Pancreas (tissue), 10 donors: ENCODE results near the gene NFKBIL1. TPM values are rescaled to one million over a fixed set of nuclear protein-coding genes. Genes with fewer than 3 reads are reported as not detected.
A peak's percentile ranks its signal among the peaks of the same experiment; 100 is the strongest.

Experiments
- ATAC-seq, 4 donors: fragments of 200-7000 bp; cut with Tn5 transposase; one replicate each; pipeline versions ENCODE4 v1.8.0 to v1.9.1; 2020; ENCODE audit warnings: mild to moderate bottlenecking in 4 of 4, moderate library complexity in 4 of 4
- DNase-seq, 6 donors: peaks; one replicate each; pipeline ENCODE4 v3.0.0-alpha.2; 2020
- FAIRE-seq: peaks from 2 replicates; lab custom pipeline; 2012; peaks lifted over from hg19 to GRCh38; lab: Jason Lieb, UNC
- H3K27ac ChIP-seq, 4 donors: fragments of 200-600 bp; sonication (generic); 1 replicate in 3 of 4; 2 replicates in 1 of 4; pipeline versions ENCODE4 v1.5.0 to v1.8.0; 2020
- H3K27me3 ChIP-seq, 4 donors: fragments of 200-600 bp; one replicate each; pipeline ENCODE4 v1.8.0; 2021
- H3K36me3 ChIP-seq, 3 donors: fragments of 200-600 bp; sonication (generic) in 1 of 3; one replicate each; pipeline versions ENCODE4 v1.5.0 to v1.8.0; 2020 to 2021
- H3K4me1 ChIP-seq, 3 donors: fragments of 200-600 bp; one replicate each; pipeline ENCODE4 v1.8.0; 2021
- H3K4me3 ChIP-seq, 4 donors: fragments of 200-600 bp; sonication (generic) in 2 of 4; one replicate each; pipeline versions ENCODE4 v1.5.0 to v1.8.0; 2020 to 2021
- H3K9me3 ChIP-seq, 4 donors: fragments of 200-600 bp; one replicate each; pipeline ENCODE4 v1.8.0; 2021
- WGBS, 2 donors: extraction: QIAGEN DNeasy Blood & Tissue Kit; methylation state at CpG; one replicate each; pipeline ENCODE4 v1.1.7; 2013; 5-methylcytosine and 5-hydroxymethylcytosine counted together
- intact Hi-C, 3 donors: fragments of 100-400 bp; cut with DNase I; formaldehyde crosslinking; loops; one replicate each; pipeline versions ENCODE4 v1.11.1 to v1.14.2; 2022
- polyA plus RNA-seq, 2 donors: library from polyadenylated mRNA; stranded (reverse); fragments of 200-250 nt; gene quantifications; one replicate each; pipeline ENCODE4 v1.2.3, GENCODE V29; 2013
- total RNA-seq, 6 donors: library from RNA; stranded (reverse); fragmentation: NEBNext Ultra II Directional in 4 of 6; extraction: Animal tissue kit (Norgen Biotek cat#: 25700) in 4 of 6; gene quantifications; one replicate each; pipeline versions ENCODE4 v1.2.1 to v1.2.4, GENCODE V29; 2021 to 2023
- TF ChIP-seq, protein P1 (sequence below), 4 donors: fragments of 200-600 bp; sonication (generic) in 3 of 4; IDR thresholded peaks; one replicate each; pipeline versions ENCODE4 v1.5.0 to v1.8.0; 2021; ENCODE audit warnings: antibody characterized with exemption in 4 of 4
- donor health status: healthy with polysubstance abuse.
- donor health status: DM: no; HTN: no; CAD: no; lungs with moderate emphysema.
- donor health status: DM: no; HTN: no; CAD: no.
- donor health status: control.
- donor health status: control.
- donor health status: Bipolar disorder and iron deficiency.
- donor health status: DM: yes; HTN: yes; CAD: no.
- donor health status: DM: no; HTN: no; CAD: no.
- donor health status: DM: no; HTN: no; CAD: no.
- donor health status: DM: yes; HTN: yes; CAD: no.

NFKBIL1 gene
- total and polyA plus RNA-seq, 8 donors = 12.1 to 46.0 (median 21.5) TPM

DNA sequence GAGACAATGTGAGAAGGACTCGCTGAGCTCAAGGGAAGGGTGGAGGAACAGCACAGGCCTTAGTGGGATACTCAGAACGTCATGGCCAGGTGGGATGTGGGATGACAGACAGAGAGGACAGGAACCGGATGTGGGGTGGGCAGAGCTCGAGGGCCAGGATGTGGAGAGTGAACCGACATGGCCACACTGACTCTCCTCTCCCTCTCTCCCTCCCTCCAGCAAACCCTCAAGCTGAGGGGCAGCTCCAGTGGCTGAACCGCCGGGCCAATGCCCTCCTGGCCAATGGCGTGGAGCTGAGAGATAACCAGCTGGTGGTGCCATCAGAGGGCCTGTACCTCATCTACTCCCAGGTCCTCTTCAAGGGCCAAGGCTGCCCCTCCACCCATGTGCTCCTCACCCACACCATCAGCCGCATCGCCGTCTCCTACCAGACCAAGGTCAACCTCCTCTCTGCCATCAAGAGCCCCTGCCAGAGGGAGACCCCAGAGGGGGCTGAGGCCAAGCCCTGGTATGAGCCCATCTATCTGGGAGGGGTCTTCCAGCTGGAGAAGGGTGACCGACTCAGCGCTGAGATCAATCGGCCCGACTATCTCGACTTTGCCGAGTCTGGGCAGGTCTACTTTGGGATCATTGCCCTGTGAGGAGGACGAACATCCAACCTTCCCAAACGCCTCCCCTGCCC lies 29.6 kb downstream of the NFKBIL1 start:
- H3K36me3 ChIP-seq = no peaks in the 10 kb centered on the region
- ATAC-seq (no peak), DNase-seq (peak in 1 of 6 donors; percentile 47), FAIRE-seq (no peak)
- intact Hi-C loops = no loop called here
- 85 to 91% methylated on average over 16 to 19 of the region's 19 CpGs for WGBS, 2 donors
- TF ChIP-seq, protein P1, sequence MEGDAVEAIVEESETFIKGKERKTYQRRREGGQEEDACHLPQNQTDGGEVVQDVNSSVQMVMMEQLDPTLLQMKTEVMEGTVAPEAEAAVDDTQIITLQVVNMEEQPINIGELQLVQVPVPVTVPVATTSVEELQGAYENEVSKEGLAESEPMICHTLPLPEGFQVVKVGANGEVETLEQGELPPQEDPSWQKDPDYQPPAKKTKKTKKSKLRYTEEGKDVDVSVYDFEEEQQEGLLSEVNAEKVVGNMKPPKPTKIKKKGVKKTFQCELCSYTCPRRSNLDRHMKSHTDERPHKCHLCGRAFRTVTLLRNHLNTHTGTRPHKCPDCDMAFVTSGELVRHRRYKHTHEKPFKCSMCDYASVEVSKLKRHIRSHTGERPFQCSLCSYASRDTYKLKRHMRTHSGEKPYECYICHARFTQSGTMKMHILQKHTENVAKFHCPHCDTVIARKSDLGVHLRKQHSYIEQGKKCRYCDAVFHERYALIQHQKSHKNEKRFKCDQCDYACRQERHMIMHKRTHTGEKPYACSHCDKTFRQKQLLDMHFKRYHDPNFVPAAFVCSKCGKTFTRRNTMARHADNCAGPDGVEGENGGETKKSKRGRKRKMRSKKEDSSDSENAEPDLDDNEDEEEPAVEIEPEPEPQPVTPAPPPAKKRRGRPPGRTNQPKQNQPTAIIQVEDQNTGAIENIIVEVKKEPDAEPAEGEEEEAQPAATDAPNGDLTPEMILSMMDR (IDR thresholded peaks at IDR 0.05) = no peak
- no peak overlapping the region for H3K27ac ChIP-seq
- H3K27me3 ChIP-seq = no peaks in the 10 kb centered on the region
- no peak overlapping the region for H3K4me3 ChIP-seq
- H3K9me3 ChIP-seq = no peaks in the 10 kb centered on the region
- peaks cover 0 to 14% (median 10%) of the 10 kb centered on the region in 3 donors for H3K4me1 ChIP-seq

DNA sequence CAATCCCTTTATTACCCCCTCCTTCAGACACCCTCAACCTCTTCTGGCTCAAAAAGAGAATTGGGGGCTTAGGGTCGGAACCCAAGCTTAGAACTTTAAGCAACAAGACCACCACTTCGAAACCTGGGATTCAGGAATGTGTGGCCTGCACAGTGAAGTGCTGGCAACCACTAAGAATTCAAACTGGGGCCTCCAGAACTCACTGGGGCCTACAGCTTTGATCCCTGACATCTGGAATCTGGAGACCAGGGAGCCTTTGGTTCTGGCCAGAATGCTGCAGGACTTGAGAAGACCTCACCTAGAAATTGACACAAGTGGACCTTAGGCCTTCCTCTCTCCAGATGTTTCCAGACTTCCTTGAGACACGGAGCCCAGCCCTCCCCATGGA lies 30.2 kb downstream of the NFKBIL1 start:
- TF ChIP-seq, protein P1 (IDR thresholded peaks at IDR 0.05) = no peak
- intact Hi-C loops = no loop called here
- DNase-seq (no peak), FAIRE-seq (no peak), ATAC-seq (no peak)
- Histone ChIP-seq H3K36me3 (no peaks in the 10 kb centered on the region), H3K4me1 (peaks cover 0 to 14% (median 12%) of the 10 kb centered on the region in 3 donors), H3K4me3 (no peak overlapping the region), H3K9me3 (no peaks in the 10 kb centered on the region), H3K27me3 (no peaks in the 10 kb centered on the region), H3K27ac (peak overlapping the region in 2 of 4 donors; percentile 51 to 68)
- WGBS, 2 donors = 82 to 83% methylated on average over 3 of the region's 3 CpGs

DNA sequence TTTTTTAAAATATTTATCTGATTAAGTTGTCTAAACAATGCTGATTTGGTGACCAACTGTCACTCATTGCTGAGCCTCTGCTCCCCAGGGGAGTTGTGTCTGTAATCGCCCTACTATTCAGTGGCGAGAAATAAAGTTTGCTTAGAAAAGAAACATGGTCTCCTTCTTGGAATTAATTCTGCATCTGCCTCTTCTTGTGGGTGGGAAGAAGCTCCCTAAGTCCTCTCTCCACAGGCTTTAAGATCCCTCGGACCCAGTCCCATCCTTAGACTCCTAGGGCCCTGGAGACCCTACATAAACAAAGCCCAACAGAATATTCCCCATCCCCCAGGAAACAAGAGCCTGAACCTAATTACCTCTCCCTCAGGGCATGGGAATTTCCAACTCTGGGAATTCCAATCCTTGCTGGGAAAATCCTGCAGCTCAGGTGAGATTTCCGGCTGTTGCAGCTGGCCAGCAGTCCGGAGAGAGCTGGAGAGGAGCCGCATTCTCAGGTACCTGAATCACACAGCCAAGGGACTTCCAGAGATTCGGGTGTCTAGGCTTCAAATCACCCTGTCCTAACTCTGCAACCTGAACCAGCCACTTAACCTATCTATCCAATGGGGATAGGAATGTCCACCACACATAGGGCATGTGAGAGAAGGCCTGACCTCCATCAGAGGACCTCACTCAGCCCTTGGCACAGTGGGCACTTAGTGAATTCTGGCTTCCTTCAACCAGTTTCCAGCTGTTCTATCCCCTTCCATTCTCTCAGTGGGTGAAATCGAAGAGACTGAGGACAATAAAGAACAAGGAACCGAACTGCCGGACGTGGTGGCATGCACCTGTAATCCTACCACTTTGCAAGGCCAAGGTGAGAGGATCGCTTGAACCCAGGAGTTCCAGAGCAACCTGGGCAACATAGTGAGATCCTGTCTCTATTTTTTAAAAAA lies 31.0 kb downstream of the NFKBIL1 start:
- 58 to 60% methylated on average over 12 of the region's 12 CpGs for WGBS, 2 donors
- Histone ChIP-seq H3K36me3 (no peaks in the 10 kb centered on the region), H3K27me3 (no peaks in the 10 kb centered on the region), H3K4me3 (no peak overlapping the region), H3K27ac (peak overlapping the region in 2 of 4 donors; percentile 59 to 68), H3K9me3 (no peaks in the 10 kb centered on the region), H3K4me1 (peaks cover 0 to 14% (median 12%) of the 10 kb centered on the region in 3 donors)
- FAIRE-seq (no peak), DNase-seq (peak in 5 of 6 donors; percentile 55 to 66 (median 61)), ATAC-seq (peak; percentile 23 to 57 (median 44))
- TF ChIP-seq, protein P1 (IDR thresholded peaks at IDR 0.05) = no peak
- intact Hi-C loops = no loop called here

DNA sequence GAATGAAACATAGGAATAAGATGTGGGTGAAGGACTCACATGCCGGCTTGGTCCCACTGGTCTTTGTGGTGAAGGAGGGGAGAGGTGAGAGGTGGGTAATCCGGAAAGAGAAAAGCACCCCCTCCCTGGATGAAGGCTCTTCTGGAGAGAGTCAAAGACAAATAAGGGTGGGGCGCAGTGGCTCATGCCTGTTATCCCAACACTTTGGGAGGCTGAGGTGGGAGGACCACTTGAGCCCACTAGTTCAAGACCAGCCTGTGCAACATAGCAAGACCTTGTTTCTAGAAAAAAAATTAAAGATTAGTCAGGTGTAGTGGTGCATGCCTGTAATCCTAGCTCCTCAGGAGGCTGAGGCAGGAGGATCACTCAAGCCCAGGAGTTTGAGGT lies 31.7 kb downstream of the NFKBIL1 start:
- FAIRE-seq (no peak), DNase-seq (no peak), ATAC-seq (no peak)
- 94% methylated on average over 3 of the region's 3 CpGs for WGBS, 2 donors
- intact Hi-C loops = no loop called here
- Histone ChIP-seq H3K4me3 (no peak overlapping the region), H3K27me3 (no peaks in the 10 kb centered on the region), H3K4me1 (peaks cover 0 to 14% (median 12%) of the 10 kb centered on the region in 3 donors), H3K9me3 (no peaks in the 10 kb centered on the region), H3K27ac (peak overlapping the region in 2 of 4 donors; percentile 59 to 68), H3K36me3 (no peaks in the 10 kb centered on the region)
- TF ChIP-seq, protein P1 (IDR thresholded peaks at IDR 0.05) = no peak
